Erythroblast (primary cell): ENCODE results near the gene BLACAT1.

Experiments used
- GATA1 ChIP-seq: IDR thresholded peaks from 2 replicates; pipeline ENCODE4 v1.6.1; 2011; ENCODE audit warnings: low read depth, mild to moderate bottlenecking, control low read depth, low read length, moderate library complexity
- POLR2A ChIP-seq: IDR thresholded peaks from 2 replicates; pipeline ENCODE4 v1.6.1; 2011; ENCODE audit warnings: mild to moderate bottlenecking, low read length

- TF ChIP-seq POLR2A (no peak), GATA1 (no peak)
Observed at GRCh38 chr1:205436776-205437410, 19.0 kb downstream of the BLACAT1 start.
